Middle frontal gyrus (tissue), 1 donor: Measurements from ENCODE around the gene RNF168.
"Not testable (repeated sequence)": the region's sequence is repeated elsewhere in the genome, so short reads cannot be mapped to it uniquely, and the experiment has no call there.

Experiments used
- DNase-seq: peaks from one replicate; pipeline ENCODE4 v3.0.0-alpha.2; 2015; ENCODE audit warnings: low spot score; ENCODE audit errors: extremely low spot score

The RNF168 gene, protein sequence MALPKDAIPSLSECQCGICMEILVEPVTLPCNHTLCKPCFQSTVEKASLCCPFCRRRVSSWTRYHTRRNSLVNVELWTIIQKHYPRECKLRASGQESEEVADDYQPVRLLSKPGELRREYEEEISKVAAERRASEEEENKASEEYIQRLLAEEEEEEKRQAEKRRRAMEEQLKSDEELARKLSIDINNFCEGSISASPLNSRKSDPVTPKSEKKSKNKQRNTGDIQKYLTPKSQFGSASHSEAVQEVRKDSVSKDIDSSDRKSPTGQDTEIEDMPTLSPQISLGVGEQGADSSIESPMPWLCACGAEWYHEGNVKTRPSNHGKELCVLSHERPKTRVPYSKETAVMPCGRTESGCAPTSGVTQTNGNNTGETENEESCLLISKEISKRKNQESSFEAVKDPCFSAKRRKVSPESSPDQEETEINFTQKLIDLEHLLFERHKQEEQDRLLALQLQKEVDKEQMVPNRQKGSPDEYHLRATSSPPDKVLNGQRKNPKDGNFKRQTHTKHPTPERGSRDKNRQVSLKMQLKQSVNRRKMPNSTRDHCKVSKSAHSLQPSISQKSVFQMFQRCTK

DNA sequence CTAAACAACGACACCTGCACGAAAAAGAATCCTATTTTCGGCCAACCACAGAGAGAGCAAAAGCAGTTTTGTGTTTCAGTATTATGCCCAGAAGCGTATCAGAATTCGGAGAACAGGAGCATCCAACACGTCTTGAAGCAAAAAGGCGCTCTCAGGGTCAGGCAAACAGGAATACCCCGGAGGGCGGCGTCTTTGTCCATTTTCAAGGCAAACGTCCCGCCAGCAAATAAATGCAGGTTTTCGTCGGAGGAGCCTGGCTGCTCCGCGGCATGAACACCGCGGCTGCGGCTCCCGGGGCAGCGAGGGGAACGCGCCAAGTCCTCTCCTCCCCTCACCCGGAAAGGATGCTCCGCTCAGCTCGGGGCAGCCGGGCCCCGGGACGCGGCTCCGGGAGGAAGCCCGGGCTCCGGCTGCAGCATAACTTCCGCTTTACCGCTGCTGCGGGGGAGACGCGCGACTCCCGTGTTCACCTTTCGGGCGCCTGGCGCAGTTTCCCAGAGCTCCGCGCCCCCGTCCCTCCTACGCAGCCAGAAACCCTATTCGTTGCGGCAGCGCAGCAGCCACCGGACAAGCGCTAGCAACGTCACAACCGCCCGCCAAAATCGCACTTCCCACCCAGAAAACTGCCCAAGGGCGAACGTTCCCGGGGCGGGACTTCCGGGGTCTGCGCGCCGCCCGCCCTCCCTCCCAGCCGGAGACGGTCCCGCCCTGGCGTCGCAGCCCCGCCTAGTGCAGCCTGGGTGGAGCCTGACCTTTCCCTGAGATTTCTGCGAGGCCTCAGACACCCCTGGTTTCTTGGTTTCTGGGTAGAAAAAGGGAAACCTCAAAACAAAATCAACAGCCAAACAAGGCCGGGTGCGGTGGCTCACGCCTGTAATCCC is at the start of gene RNF168:
TSS of gene RNF168 (minus strand) at position 573 of the 881 bp plus-strand sequence. CDS start 595 bp downstream, outside the sequence.
- DNase-seq = peak; percentile 89

DNA sequence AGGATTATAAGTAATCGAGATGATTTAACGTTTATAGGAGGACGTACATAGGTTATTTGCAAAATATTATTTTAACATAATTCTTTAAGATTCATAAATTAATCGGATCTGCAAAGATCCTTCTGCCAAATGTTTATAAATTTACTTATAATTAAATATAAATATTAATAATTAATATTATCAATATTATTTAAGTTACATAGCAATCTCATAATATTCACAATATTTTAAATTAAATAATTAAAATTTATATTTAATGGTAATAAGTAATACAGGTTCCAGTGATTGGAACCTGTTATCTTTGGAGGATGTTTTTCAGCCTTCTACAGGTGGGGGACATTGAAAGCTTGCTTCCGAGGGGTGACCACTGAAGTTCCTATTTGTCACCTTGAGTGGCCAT is 48.7 kb upstream of the RNF168 start:
- no peak for DNase-seq

DNA sequence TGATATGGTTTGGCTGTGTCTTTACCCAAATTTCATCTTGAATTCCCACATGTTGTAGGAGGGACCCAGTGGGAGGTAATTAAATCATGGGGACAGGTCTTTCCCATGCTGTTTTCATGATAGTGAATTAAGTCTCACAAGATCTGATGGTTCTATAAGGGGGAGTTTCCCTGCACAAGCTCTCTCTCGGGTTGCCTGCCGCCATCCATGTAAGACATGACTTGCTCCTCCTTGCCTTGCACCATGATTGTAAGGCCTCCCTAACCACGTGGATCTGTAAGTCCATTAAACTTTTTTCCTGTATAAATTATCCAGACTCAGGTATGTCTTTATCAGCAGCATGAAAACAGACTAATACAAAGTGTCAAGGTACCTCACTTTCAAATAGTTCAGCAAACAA is 46.6 kb upstream of the RNF168 start:
- DNase-seq = not testable (repeated sequence)

DNA sequence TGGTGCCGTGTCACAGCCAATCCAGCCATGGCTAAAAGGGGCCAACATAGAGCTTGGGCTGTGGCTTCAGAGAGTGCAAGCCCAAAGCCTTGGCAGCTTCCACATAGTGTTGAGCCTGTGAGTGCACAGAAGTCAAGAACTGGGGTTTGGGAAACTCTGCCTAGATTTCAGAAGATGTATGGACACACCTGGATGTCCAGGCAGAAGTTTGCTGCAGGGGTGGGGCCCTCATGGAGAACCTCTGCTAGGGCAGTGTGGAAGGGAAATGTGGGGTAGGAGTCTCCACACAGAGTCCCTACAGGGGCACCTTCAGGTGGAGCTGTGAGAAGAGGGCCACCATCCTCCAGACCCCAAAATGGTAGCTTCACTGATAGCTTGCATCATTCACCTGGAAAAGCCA is 45.7 kb upstream of the RNF168 start:
- not testable (repeated sequence) for DNase-seq

DNA sequence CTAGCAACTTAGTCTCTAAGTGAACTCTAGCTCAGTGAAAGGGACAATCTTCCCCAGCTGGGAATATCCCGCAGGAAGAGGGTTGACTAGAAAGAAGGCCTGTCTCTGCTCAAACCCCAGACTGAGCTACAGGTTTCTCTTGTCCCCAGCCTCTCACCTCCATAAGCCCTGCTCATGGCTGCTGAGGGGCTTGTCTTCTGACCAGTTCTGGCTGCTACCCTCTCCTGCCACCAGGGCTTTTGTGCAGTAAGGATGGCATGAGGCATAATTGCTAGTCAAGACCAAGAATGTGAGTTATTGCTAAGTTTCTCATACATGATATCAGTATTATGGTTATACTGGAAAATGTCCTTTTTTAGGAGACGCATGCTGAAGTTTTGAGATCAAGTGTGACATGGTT is 43.5 kb upstream of the RNF168 start:
- DNase-seq = no peak

DNA sequence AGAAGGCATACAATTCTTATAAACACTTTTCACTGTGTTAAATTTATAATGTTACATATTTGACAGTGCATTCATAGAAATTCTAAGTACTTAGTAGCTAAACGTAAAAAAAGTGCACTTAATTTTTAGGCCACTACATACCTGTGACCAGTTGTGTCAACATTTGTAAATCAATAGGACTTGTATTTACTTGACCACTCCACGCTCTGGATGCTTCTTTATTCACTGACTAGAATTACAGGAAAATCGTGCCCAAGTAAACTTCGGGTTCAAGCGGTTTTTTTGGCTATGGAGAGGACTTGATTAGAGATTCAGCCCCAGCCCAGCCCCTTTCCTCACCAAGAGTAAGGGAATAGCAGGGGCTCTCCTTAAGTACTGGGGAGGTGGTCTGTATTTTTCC is 43.0 kb upstream of the RNF168 start:
- no peak for DNase-seq

DNA sequence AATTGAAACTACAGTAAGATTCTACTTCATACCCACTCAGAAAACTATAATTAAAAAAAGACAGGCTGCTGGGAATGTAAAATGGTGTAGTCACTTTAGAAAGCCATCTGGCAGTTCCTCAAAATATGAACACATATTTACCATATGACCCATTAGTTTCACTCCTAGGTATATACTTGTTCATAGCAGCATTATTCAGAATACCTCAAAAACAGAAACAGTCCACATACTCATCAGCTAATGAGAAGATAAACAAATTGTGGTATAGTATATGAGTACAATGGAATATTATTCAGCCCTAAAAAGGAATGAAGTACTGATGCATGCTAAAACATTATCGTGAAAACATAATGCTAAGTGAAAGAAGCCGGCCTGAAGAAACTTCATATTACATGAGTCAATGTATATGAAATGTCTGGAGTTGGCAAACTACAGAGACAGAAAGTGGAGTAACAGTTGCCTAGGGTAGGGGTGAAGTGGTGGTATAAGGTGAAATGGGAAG is 41.0 kb upstream of the RNF168 start:
- DNase-seq = no peak

DNA sequence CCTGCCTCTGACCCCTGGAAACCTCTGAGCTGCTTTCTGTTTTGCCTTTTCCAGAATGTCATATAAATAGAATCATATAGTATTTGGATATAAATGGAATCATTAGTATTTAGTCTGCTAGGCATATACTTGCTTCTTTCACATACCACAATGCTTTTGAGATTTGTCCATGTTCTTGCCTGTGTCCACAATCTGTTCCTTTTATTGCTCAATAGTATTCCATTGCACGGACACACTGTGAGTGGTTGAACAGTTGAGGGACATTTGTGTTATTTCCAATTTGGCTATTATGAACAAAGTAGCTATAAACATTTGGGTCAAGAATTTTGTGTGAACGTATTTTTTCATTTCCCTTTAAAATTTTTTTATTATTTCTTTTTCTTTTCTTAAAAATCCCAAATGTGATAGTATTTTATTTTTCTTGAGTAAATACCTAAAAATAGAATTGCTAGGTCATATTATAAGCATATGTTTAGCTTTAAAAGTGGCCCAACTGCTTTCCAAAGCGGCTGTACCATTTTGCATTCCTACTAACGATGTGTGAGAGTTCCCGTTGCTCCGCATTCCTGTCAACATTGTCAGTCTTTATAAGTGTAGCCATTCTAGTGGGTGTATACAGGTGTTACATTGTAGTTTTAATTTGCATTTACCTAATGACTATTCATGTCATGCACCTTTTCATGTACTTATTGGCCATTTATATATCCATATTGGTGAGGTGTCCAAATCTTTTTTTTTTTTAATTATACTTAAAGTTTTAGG is 38.3 kb upstream of the RNF168 start:
- no peak for DNase-seq

DNA sequence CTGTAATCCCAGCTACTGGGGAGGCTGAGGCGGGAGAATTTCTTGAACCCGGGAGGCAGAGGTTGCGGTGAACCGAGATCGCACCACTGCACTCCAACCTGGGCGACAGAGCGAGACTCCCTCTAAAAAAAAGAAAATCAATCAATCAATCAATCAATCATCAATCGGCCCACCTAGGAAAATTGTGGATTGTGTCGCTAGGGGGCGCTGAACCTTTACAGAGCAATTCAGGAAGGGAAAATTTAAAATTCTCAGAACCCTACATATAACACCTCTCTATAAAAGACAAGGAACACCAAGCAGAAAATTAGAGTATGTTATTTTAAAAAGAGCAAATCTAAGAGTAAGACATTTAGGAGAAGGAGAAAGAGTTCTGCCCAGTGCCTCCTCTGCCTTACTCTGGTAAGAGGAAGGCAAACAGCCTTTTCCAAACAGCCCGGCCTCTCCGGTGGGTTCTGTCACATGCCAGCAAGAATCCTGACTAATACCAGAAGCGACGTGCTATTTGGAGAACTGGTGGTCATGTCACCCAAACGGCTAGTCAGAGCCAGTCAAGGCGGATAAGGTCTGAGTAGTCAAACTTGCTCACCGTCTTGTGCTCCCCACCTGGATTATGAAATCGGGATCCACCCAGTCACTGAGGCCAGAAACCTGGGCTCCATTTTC is 33.9 kb upstream of the RNF168 start:
- no peak for DNase-seq

DNA sequence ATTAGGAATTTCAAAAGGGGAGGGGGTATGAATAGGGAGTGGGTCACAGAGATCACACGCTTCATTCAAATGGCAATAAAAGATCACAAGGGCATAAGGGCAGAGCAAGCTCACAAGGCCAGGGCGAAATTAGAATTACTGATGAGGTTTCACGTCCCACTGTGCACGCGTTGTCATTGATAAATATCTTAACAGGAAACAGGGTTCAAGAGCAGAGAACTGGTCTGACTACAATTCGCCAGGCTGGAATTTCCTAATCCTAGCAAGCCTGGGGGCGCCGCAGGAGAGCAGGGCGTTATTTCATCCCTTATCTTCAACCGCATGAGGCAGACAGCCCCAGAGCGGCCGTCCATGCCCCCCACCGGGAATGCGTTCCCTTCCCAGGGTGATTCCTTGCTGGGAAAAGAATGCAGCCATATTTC is 29.7 kb upstream of the RNF168 start:
- DNase-seq = no peak

DNA sequence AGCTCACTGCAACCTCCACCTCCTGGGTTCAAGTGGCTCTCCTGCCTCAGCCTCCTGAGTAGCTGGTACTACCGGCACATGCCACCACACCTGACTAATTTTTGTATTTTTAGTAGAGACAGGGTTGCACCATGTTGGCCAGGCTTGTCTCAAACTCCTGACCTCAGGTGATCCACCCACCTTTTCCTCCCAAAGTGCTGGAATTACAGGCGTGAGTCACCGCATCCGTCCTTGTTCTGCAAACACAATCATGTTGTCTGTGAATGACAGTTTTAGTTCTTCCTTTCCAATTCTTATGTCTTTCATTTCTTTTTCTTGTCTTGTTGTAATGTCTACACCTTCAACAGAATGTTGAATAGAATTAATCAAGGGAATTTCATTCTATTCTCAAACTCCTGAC is 27.9 kb upstream of the RNF168 start:
- DNase-seq = no peak

DNA sequence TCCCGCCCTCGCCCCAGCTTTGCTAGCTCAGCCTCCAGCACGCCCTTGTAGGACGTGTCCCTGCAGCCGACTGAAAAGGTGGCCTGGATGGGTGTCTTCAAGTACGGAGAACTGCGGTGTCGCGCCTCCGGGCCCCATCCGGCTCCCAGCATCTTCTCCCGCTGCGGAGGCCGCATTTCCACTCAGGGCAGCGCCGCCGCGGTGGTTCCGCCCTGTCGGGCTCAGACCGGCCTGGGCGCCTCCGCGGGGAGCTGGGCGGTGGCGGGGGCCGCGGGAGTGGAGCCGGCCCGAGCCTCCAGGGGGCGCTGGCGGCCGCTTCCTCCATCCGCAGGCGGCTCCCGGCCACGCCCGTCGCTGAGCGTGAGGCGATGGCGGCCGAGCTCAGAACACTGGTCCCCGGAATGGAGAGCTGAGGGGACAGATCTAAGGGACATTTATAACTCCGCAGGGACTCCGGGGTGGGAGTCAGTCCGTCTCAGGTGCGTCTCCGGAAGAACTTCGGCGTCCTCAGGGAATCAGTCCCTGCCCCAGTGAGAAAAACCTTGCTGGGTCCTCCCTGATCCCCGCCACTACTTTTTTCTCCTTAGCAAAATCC is 25.2 kb upstream of the RNF168 start:
- no peak for DNase-seq

DNA sequence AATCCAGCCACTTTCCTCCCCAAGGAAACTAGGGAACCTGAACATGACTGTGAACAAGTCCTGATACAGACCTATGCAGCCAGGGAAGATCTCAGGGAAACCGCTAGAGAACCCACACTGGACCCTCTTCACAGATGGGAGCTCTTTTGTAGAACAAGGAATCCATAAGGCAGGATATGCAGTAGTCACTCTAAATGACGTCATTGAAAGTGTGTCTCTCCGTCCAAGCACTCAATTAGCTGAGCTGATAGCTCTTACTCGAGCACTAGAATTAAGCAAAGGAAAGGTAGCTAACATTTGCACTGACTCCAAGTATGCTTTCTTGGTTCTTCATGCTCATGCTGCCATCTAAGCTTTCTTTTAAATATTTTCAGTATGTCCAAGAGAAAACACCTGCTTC is 21.6 kb upstream of the RNF168 start:
- no peak for DNase-seq

DNA sequence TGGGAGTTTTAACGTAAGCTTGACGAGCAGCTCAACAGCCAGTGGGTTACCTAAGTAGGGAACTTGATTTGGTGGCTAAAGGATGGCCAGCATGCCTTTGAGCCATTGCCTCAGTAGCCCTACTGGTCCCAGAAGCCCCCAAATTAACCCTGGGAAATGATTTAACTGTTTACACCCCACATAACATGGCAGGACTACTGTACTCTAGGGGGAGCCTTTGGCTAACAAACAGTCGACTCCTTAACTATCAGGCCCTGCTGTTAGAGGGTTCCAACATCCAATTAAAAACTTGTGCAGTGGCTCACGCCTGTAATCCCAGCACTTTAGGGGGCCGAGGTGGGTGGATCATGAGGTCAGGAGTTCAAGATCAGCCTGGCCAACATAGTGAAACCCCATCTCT is 21.0 kb upstream of the RNF168 start:
- DNase-seq = no peak

DNA sequence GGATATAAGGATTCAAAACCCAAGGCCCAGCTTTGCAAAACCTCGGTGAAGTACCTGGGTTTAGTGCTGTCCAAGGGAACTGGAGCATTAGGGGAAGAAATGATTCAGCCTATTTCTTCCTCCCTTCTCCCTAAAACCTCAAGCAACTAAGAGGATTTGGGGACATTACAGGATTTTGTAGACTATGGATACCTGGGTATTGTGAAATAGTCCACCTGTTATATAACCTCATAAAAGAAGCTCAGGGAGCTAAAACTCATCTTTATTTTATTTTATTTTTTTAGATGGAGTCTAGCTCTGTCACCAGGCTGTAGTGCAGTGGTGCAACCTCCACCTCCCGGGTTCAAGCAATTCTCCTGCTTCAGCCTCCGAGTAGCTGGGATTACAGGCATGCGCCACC is 20.3 kb upstream of the RNF168 start:
- DNase-seq = no peak

DNA sequence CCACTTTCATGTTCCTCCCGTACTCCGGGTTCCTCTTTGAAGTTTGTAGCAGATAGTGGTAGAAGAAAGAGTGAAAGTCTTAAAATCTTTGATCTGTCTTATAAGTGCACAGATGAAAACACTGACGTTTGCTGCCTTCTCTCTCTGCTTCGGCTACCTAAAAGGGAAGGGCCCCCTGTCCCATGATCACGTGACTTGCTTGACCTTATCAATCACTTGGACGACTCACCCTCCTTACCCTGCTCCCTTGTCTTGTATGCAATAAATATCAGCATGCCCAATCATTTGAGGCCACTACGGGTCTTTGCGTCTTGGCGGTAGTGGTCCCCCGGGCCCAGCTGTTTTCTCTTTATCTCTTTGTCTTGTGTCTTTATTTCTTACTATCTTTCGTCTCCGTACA is 17.7 kb upstream of the RNF168 start:
- DNase-seq = not testable (repeated sequence)

DNA sequence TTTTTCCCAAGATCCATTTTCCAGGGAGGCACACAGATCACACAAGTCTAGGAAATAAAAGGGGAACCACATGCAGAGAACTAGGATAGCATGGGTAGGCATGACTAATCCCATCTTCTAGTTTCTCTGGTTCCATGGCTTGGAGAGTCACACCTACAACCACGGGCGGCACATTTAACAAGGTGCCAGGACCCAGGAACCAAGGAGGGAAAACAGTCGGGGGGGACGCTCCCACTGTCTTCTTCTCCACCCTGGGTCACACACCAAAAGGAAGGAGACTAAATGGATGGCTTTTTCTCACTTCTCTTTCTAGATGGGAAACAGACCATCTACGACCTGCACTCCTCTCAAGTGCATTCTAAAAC is 16.1 kb upstream of the RNF168 start:
- DNase-seq = no peak

DNA sequence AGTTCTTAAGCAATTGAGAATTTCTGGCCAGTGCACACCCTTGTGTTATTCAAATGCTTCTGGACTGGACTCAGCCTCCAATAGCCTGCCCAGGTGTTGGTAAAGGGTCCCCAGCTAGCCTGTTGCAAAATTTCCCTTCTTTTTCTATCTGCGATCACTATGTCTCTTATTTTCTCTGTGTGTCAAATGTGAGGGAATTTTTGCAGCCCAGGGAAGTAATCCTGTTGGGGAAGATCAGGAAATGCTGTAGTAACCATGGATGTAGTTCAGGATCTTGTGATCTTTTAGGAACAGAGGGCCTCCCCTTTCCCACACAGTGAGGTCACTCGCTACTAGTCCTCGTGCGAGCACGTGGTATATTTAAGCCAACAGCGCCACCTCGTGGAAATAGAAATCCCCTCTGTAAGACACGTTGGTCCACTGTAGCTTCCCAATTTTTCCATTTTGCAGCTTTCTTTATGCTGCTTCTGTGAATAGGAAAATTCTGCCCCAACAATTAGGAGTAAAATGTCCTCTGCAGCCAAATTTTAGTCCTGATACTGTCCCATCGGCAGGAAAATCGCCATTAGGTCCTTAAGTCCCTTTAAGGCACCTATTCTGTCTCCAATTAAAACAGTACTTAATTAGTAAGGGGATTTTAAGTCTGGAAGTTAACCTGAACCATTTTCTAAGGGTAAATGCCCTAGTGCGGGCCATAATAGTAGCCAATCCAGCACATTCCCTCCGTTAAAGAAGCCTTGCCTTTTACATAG is 15.6 kb upstream of the RNF168 start:
- no peak for DNase-seq

DNA sequence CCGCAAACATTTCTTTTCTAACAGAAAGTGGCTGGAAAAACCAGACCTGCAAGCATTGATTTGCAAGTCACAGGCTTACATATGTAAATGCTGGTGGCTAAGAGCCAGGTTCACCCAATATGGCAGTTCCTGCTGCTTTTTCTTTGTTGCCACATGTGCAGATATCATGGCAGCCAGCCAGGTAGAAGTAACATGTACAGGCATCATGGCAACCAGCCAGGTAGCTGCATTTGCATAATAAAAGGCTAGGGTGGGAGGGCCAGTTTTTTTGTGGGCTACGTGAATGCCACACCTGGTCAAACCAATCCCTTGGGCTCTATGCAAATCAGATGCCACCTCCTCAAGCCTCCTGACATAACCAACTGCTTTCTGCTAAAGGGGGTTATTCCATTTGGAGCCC is 14.4 kb upstream of the RNF168 start:
- DNase-seq = no peak
